HEK293 (cell line): ENCODE measurements around the gene LHB.

ENCODE experiments used
- BCL11B ChIP-seq: fragments of 450-650 bp; formaldehyde crosslinking; IDR thresholded peaks from 2 replicates; pipeline ENCODE4 v1.5.1; 2016; ENCODE audit warnings: low read depth, missing biosample characterization, missing genetic modification characterization
- HOXD13 ChIP-seq: sonication (generic); formaldehyde crosslinking; IDR thresholded peaks from 2 replicates; pipeline ENCODE4 v1.8.0; 2022; ENCODE audit warnings: missing genetic modification reagents, borderline replicate concordance
- KLF10 ChIP-seq: fragments of 450-650 bp; IDR thresholded peaks from 2 replicates; pipeline ENCODE4 v1.5.1; 2018; ENCODE audit warnings: missing biosample characterization, mild to moderate bottlenecking, missing genetic modification characterization
- KLF7 ChIP-seq: fragments of 450-650 bp; formaldehyde crosslinking; IDR thresholded peaks from 2 replicates; pipeline ENCODE4 v1.5.1; 2016; ENCODE audit warnings: missing biosample characterization, missing genetic modification characterization, borderline replicate concordance
- OSR2 ChIP-seq: fragments of 450-650 bp; formaldehyde crosslinking; IDR thresholded peaks from 2 replicates; pipeline ENCODE4 v1.5.1; 2016; ENCODE audit warnings: missing biosample characterization, missing genetic modification characterization
- REPIN1 ChIP-seq: fragments of 450-650 bp; formaldehyde crosslinking; IDR thresholded peaks from 2 replicates; pipeline ENCODE4 v1.5.1; 2017; ENCODE audit warnings: missing biosample characterization, missing genetic modification characterization, low read depth
- SALL2 ChIP-seq: fragments of 450-650 bp; formaldehyde crosslinking; IDR thresholded peaks from 2 replicates; pipeline ENCODE4 v1.5.0; 2017; ENCODE audit warnings: missing biosample characterization, mild to moderate bottlenecking, missing genetic modification characterization, borderline replicate concordance
- SP3 ChIP-seq: fragments of 450-650 bp; formaldehyde crosslinking; IDR thresholded peaks from 2 replicates; pipeline ENCODE4 v1.5.1; 2016; ENCODE audit warnings: missing biosample characterization, missing genetic modification characterization
- TCF7L2 ChIP-seq: IDR thresholded peaks from 2 replicates; pipeline ENCODE4 v1.6.1; 2011; ENCODE audit warnings: low read depth, mild to moderate bottlenecking, inconsistent platforms, low read length, moderate library complexity, borderline replicate concordance
- WT1 ChIP-seq: fragments of 450-650 bp; formaldehyde crosslinking; IDR thresholded peaks from 2 replicates; pipeline ENCODE4 v1.5.1; 2016; ENCODE audit warnings: missing biosample characterization, missing genetic modification characterization
- ZBTB17 ChIP-seq: fragments of 450-650 bp; formaldehyde crosslinking; IDR thresholded peaks from 2 replicates; pipeline ENCODE4 v1.5.1; 2016; ENCODE audit warnings: missing biosample characterization, missing genetic modification characterization
- ZBTB21 ChIP-seq: fragments of 450-650 bp; formaldehyde crosslinking; IDR thresholded peaks from 2 replicates; pipeline ENCODE4 v1.5.1; 2017; ENCODE audit warnings: missing biosample characterization, missing genetic modification characterization
- ZBTB48 ChIP-seq: fragments of 450-650 bp; formaldehyde crosslinking; IDR thresholded peaks from 2 replicates; pipeline ENCODE4 v1.5.1; 2016; ENCODE audit warnings: missing biosample characterization, missing genetic modification characterization
- ZNF146 ChIP-seq: fragments of 450-650 bp; formaldehyde crosslinking; IDR thresholded peaks from 2 replicates; pipeline ENCODE4 v1.5.1; 2016; ENCODE audit warnings: missing biosample characterization, missing genetic modification characterization
- ZNF16 ChIP-seq: fragments of 450-650 bp; formaldehyde crosslinking; IDR thresholded peaks from 2 replicates; pipeline ENCODE4 v1.5.1; 2016; ENCODE audit warnings: low read depth, missing biosample characterization, missing genetic modification characterization
- ZNF175 ChIP-seq: fragments of 450-650 bp; formaldehyde crosslinking; IDR thresholded peaks from 2 replicates; pipeline ENCODE4 v1.5.1; 2016; ENCODE audit warnings: missing biosample characterization, missing genetic modification characterization
- ZNF211 ChIP-seq: fragments of 450-650 bp; formaldehyde crosslinking; IDR thresholded peaks from 2 replicates; pipeline ENCODE4 v1.5.1; 2016; ENCODE audit warnings: low read depth, missing biosample characterization, missing genetic modification characterization
- ZNF214 ChIP-seq: fragments of 450-650 bp; formaldehyde crosslinking; IDR thresholded peaks from 2 replicates; pipeline ENCODE4 v1.5.1; 2017; ENCODE audit warnings: missing biosample characterization, mild to moderate bottlenecking, missing genetic modification characterization, borderline replicate concordance
- ZNF239 ChIP-seq: fragments of 450-650 bp; formaldehyde crosslinking; IDR thresholded peaks from 2 replicates; pipeline ENCODE4 v1.5.1; 2016; ENCODE audit warnings: missing biosample characterization, missing genetic modification characterization
- ZNF292 ChIP-seq: fragments of 450-650 bp; formaldehyde crosslinking; IDR thresholded peaks from 2 replicates; pipeline ENCODE4 v1.5.1; 2016; ENCODE audit warnings: low read depth, missing biosample characterization, missing genetic modification characterization, borderline replicate concordance
- ZNF341 ChIP-seq: fragments of 450-650 bp; formaldehyde crosslinking; IDR thresholded peaks from 2 replicates; pipeline ENCODE4; 2016; ENCODE audit warnings: low read depth, missing biosample characterization, missing genetic modification characterization
- ZNF423 ChIP-seq: fragments of 450-650 bp; formaldehyde crosslinking; IDR thresholded peaks from 2 replicates; pipeline ENCODE4 v1.5.1; 2016; ENCODE audit warnings: missing biosample characterization, missing genetic modification characterization
- ZNF433 ChIP-seq: fragments of 450-650 bp; formaldehyde crosslinking; IDR thresholded peaks from 2 replicates; pipeline ENCODE4 v1.5.1; 2016; ENCODE audit warnings: missing biosample characterization, missing genetic modification characterization, low read depth
- ZNF521 ChIP-seq: fragments of 450-650 bp; formaldehyde crosslinking; IDR thresholded peaks from 2 replicates; pipeline ENCODE4 v1.5.1; 2017; ENCODE audit warnings: missing biosample characterization, mild to moderate bottlenecking, missing genetic modification characterization
- ZNF544 ChIP-seq: fragments of 450-650 bp; formaldehyde crosslinking; IDR thresholded peaks from 2 replicates; pipeline ENCODE4 v1.5.0; 2017; ENCODE audit warnings: missing biosample characterization, missing genetic modification characterization
- ZNF548 ChIP-seq: fragments of 450-650 bp; formaldehyde crosslinking; IDR thresholded peaks from 2 replicates; pipeline ENCODE4 v1.5.1; 2016; ENCODE audit warnings: missing biosample characterization, missing genetic modification characterization
- ZNF701 ChIP-seq: fragments of 450-650 bp; formaldehyde crosslinking; IDR thresholded peaks from 2 replicates; pipeline ENCODE4 v1.5.1; 2016; ENCODE audit warnings: missing biosample characterization, missing genetic modification characterization
- TF ChIP-seq, protein P1 (sequence below): fragments of 450-650 bp; formaldehyde crosslinking; IDR thresholded peaks from 2 replicates; pipeline ENCODE4 v1.5.1; 2016; ENCODE audit warnings: missing biosample characterization, missing genetic modification characterization
- TF ChIP-seq, protein P2 (sequence below): fragments of 450-650 bp; formaldehyde crosslinking; IDR thresholded peaks from 2 replicates; pipeline ENCODE4 v1.5.1; 2016; ENCODE audit warnings: missing biosample characterization, missing genetic modification characterization, low read depth
- TF ChIP-seq, protein P3 (sequence below): fragments of 450-650 bp; formaldehyde crosslinking; IDR thresholded peaks from 2 replicates; pipeline ENCODE4 v1.5.1; 2017; ENCODE audit warnings: missing biosample characterization, missing genetic modification characterization
- TF ChIP-seq, protein P4 (sequence below): fragments of 450-650 bp; formaldehyde crosslinking; IDR thresholded peaks from 2 replicates; pipeline ENCODE4 v1.5.1; 2017; ENCODE audit warnings: missing biosample characterization, missing genetic modification characterization
- TF ChIP-seq, protein P5 (sequence below): fragments of 450-650 bp; formaldehyde crosslinking; IDR thresholded peaks from 2 replicates; pipeline ENCODE4 v1.5.1; 2017; ENCODE audit warnings: missing biosample characterization, mild to moderate bottlenecking, missing genetic modification characterization, moderate library complexity

LHB gene

DNA sequence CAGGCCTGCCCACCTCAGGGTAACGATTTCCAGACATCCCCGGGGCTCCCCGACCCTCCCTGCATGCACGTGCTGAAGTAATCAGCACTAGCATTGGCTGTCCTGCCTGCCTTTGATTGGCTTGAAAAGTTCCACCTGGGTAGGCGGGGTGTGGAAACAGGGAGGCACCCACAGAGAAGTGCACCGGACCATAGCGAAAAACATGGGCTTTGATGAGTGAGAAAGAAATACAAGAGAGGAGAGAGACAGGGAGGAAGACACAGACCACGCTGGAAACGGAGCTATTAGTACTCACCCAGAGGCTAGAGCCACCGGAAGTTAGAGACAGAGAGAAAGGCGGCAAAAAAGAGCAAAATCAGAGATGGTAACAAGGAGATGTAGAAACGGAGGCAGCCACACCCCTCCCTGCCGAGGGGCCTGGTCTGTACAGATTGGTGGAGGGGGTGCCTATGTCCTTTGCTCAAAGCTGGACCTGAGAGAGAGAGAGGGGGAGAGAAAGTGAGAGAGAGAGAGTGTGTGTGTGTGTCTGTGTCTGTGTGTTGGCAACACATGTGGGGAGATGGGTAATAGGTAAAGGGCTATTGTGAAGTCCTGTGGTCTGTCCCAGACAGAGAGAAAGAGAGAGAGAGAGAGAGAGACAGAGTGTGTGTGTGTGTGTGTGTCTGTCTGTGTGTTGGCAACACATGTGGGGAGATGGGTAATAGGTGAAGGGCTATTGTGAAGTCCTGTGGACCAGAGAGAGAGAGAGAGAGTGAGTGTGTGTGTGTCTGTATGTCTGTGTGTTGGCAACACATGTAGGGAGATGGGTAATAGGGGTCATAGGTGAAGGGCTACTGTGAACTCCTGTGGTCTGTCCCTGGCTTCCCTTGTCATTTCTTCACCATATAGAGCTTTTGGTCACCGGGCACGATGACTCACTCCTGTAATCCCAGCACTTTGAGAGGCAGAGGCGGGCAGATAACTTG, 4.3 kb upstream of the LHB start (continued):
- TF ChIP-seq ZNF544 (tag by site-specific recombination) (no peak), SALL2 (no peak), SP3 (peak; percentile 45), ZNF548 (tag by site-specific recombination) (no peak), ZNF292 (no peak), ZNF521 (tag by site-specific recombination) (no peak), ZBTB17 (tag by site-specific recombination) (peak; percentile 63), ZNF214 (no peak), TCF7L2 (no peak), KLF10 (tag by site-specific recombination) (no peak), ZBTB48 (tag by site-specific recombination) (peak; percentile 67), ZNF16 (tag by site-specific recombination) (no peak), ZNF146 (tag by site-specific recombination) (no peak), WT1 (tag by site-specific recombination) (no peak), REPIN1 (tag by site-specific recombination) (no peak), KLF7 (tag by site-specific recombination) (0 out of 2 replicates have a peak, but pooled peaks have one; percentile 56), ZNF239 (tag by site-specific recombination) (no peak), ZNF433 (tag by site-specific recombination) (no peak), HOXD13 (no peak), ZNF175 (no peak), ZNF341 (tag by site-specific recombination) (no peak), OSR2 (peak; percentile 79), ZNF211 (tag by site-specific recombination) (0 out of 2 replicates have a peak, but pooled peaks have one; percentile 55), ZBTB21 (tag by site-specific recombination) (peak; percentile 59; the same call in 1 of the 2 replicates), ZNF423 (tag by site-specific recombination) (no peak), ZNF701 (tag by site-specific recombination) (no peak), BCL11B (tag by site-specific recombination) (no peak)
- TF ChIP-seq, protein P1, sequence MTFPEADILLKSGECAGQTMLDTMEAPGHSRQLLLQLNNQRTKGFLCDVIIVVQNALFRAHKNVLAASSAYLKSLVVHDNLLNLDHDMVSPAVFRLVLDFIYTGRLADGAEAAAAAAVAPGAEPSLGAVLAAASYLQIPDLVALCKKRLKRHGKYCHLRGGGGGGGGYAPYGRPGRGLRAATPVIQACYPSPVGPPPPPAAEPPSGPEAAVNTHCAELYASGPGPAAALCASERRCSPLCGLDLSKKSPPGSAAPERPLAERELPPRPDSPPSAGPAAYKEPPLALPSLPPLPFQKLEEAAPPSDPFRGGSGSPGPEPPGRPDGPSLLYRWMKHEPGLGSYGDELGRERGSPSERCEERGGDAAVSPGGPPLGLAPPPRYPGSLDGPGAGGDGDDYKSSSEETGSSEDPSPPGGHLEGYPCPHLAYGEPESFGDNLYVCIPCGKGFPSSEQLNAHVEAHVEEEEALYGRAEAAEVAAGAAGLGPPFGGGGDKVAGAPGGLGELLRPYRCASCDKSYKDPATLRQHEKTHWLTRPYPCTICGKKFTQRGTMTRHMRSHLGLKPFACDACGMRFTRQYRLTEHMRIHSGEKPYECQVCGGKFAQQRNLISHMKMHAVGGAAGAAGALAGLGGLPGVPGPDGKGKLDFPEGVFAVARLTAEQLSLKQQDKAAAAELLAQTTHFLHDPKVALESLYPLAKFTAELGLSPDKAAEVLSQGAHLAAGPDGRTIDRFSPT (tag by site-specific recombination), result 0 out of 2 replicates have a peak, but pooled peaks have one; percentile 36
- TF ChIP-seq, protein P2, sequence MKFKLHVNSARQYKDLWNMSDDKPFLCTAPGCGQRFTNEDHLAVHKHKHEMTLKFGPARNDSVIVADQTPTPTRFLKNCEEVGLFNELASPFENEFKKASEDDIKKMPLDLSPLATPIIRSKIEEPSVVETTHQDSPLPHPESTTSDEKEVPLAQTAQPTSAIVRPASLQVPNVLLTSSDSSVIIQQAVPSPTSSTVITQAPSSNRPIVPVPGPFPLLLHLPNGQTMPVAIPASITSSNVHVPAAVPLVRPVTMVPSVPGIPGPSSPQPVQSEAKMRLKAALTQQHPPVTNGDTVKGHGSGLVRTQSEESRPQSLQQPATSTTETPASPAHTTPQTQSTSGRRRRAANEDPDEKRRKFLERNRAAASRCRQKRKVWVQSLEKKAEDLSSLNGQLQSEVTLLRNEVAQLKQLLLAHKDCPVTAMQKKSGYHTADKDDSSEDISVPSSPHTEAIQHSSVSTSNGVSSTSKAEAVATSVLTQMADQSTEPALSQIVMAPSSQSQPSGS (tag by site-specific recombination), result no peak
- TF ChIP-seq, protein P3, sequence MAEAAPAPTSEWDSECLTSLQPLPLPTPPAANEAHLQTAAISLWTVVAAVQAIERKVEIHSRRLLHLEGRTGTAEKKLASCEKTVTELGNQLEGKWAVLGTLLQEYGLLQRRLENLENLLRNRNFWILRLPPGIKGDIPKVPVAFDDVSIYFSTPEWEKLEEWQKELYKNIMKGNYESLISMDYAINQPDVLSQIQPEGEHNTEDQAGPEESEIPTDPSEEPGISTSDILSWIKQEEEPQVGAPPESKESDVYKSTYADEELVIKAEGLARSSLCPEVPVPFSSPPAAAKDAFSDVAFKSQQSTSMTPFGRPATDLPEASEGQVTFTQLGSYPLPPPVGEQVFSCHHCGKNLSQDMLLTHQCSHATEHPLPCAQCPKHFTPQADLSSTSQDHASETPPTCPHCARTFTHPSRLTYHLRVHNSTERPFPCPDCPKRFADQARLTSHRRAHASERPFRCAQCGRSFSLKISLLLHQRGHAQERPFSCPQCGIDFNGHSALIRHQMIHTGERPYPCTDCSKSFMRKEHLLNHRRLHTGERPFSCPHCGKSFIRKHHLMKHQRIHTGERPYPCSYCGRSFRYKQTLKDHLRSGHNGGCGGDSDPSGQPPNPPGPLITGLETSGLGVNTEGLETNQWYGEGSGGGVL (tag by site-specific recombination), result peak; percentile 87
- TF ChIP-seq, protein P4, sequence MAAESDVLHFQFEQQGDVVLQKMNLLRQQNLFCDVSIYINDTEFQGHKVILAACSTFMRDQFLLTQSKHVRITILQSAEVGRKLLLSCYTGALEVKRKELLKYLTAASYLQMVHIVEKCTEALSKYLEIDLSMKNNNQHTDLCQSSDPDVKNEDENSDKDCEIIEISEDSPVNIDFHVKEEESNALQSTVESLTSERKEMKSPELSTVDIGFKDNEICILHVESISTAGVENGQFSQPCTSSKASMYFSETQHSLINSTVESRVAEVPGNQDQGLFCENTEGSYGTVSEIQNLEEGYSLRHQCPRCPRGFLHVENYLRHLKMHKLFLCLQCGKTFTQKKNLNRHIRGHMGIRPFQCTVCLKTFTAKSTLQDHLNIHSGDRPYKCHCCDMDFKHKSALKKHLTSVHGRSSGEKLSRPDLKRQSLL, result no peak; the same call in 1 of the 2 replicates
- TF ChIP-seq, protein P5, sequence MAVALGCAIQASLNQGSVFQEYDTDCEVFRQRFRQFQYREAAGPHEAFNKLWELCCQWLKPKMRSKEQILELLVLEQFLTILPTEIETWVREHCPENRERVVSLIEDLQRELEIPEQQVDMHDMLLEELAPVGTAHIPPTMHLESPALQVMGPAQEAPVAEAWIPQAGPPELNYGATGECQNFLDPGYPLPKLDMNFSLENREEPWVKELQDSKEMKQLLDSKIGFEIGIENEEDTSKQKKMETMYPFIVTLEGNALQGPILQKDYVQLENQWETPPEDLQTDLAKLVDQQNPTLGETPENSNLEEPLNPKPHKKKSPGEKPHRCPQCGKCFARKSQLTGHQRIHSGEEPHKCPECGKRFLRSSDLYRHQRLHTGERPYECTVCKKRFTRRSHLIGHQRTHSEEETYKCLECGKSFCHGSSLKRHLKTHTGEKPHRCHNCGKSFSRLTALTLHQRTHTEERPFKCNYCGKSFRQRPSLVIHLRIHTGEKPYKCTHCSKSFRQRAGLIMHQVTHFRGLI (tag by site-specific recombination), result no peak
